GM13976 (cell line): Measurements from ENCODE around the gene ING5.
A peak's percentile ranks its signal among the peaks of the same experiment; 100 is the strongest.

Experiments
- DNase-seq: peaks from one replicate; pipeline ENCODE4 v3.0.0; 2012; ENCODE audit warnings: low spot score
- CTCF ChIP-seq: IDR thresholded peaks from 2 replicates; pipeline ENCODE4 v1.5.1; 2012; ENCODE audit warnings: borderline replicate concordance, mild to moderate bottlenecking; ENCODE audit not compliant: insufficient read depth; ENCODE audit errors: extremely low read depth, missing control alignments, control extremely low read depth
- in situ Hi-C: fragments of 300-500 bp; cut with MboI; formaldehyde crosslinking; loops from one replicate; pipeline ENCODE4 v1.12.0; 2022; ENCODE audit warnings: low sequenced_read_pairs, mixed read lengths, inconsistent platforms; ENCODE audit not compliant: unreplicated experiment

Gene ING5

GRCh38 chr2:241777170-241777685, 75.4 kb downstream of the ING5 start:
- no peak for TF ChIP-seq CTCF
- DNase-seq: peak; percentile 27
- in situ Hi-C loops: no loop called here

GRCh38 chr2:241777686-241778627, 76.1 kb downstream of the ING5 start:
- DNase-seq: peak; percentile 32
- TF ChIP-seq CTCF: no peak
- in situ Hi-C loops: no loop called here
